Measurements from ENCODE around the gene PEX1. TPM values are rescaled to one million over a fixed set of nuclear protein-coding genes. Genes with fewer than 3 reads are reported as not detected.

Gene PEX1
- total RNA-seq = 16.2 and 17.0 TPM in 2 replicates
- long read RNA-seq, full-length matches to known transcripts = 1 of 25 reads
- long read RNA-seq, partial matches to known transcripts = 20 of 25 reads
- long read RNA-seq, other reads (novel, unspliced or antisense) = 4 of 25 reads

DNA sequence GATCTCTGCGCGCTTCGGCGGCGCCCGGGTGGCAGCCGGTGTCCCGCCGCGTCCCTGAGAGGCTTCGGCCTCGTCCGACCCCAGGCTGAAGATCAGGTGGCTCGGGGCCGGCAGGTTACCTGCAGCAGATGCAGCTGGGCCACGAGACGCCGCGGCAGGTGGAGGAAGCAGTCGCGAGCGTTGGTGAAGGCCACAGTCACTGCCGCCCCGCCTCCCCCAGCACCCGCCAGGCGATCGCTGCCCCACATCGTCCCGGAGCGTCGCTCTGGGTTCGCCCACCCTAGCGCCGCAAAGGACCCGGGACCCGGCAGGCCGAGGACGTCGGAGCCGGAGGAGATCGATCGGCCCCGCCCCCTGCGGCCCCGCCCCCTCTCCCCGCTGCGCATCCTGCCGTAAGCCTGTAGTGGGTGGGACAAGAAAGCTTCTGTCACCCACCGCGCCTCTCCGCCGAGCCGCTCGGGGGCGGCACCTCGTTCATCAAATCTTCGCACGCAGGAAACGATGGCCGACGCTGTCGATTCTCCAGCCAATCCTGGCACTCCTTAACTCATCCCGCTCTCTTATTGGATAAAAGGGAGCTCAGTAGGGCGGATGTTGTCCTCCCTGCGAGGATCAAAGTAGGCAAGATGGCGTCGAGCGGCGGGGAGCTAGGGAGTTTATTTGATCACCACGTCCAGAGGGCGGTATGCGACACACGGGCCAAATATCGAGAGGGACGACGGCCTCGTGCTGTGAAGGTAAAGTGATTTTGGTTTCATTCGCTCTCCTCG is at the start of gene PEX1, which contains the start of gene RBM48:
TSS of gene PEX1 (minus strand) at position 333 of the 770 bp plus-strand sequence. CDS start at position 248, 85 bp downstream.
TSS of gene RBM48 (plus strand) at position 608 of the 770 bp plus-strand sequence. CDS start at position 627, 19 bp downstream.
- Mint-ChIP-seq H3K4me3 (ENCODE audit: unreplicated experiment) (peak within 1 kb of the TSS; percentile 88), H3K27ac (ENCODE audit: unreplicated experiment) (peak within 1 kb of the TSS; percentile 97), H3K36me3 (ENCODE audit: unreplicated experiment) (peaks cover 21% of the 10 kb centered on the region), H3K9me3 (ENCODE audit: unreplicated experiment) (no peaks in the 10 kb centered on the region), H3K27me3 (ENCODE audit: unreplicated experiment) (no peaks in the 10 kb centered on the region), H3K4me1 (ENCODE audit: unreplicated experiment) (peaks cover 23% of the 10 kb centered on the region)
- TF ChIP-seq, protein P1, sequence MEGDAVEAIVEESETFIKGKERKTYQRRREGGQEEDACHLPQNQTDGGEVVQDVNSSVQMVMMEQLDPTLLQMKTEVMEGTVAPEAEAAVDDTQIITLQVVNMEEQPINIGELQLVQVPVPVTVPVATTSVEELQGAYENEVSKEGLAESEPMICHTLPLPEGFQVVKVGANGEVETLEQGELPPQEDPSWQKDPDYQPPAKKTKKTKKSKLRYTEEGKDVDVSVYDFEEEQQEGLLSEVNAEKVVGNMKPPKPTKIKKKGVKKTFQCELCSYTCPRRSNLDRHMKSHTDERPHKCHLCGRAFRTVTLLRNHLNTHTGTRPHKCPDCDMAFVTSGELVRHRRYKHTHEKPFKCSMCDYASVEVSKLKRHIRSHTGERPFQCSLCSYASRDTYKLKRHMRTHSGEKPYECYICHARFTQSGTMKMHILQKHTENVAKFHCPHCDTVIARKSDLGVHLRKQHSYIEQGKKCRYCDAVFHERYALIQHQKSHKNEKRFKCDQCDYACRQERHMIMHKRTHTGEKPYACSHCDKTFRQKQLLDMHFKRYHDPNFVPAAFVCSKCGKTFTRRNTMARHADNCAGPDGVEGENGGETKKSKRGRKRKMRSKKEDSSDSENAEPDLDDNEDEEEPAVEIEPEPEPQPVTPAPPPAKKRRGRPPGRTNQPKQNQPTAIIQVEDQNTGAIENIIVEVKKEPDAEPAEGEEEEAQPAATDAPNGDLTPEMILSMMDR (IDR thresholded peaks at IDR 0.05) = peak; percentile 52
- peak; percentile 99 for DNase-seq (ENCODE audit: extremely low spot score, unreplicated experiment)

DNA sequence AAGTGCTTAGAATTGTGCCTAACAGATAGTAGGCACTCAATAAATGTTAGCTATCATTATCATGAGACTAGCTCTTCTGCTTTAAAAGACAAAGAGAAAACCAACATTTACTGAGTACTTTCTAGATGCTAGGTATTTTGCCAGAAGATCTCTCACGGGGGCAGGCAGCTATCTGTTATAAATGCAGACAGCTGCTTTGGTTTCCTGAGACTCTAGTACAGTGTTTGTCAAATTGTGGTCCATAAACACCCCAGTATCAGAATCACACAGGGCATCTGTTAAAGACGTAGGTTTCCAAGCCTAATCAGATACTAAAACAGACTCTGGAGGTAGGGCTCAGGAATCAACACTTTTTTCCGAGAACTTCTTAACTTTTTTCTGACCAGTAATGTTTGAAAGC is 48.0 kb upstream of the PEX1 start:
- H3K27ac Mint-ChIP-seq (ENCODE audit: unreplicated experiment) = no peak overlapping the region
- TF ChIP-seq, protein P1 (IDR thresholded peaks at IDR 0.05) = no peak
- H3K27me3 Mint-ChIP-seq (ENCODE audit: unreplicated experiment) = no peaks in the 10 kb centered on the region
- no peaks in the 10 kb centered on the region for H3K4me1 Mint-ChIP-seq (ENCODE audit: unreplicated experiment)
- H3K9me3 Mint-ChIP-seq (ENCODE audit: unreplicated experiment) = no peaks in the 10 kb centered on the region
- H3K4me3 Mint-ChIP-seq (ENCODE audit: unreplicated experiment) = no peak overlapping the region
- DNase-seq (ENCODE audit: extremely low spot score, unreplicated experiment) = no peak
- H3K36me3 Mint-ChIP-seq (ENCODE audit: unreplicated experiment) = peaks cover 44% of the 10 kb centered on the region

DNA sequence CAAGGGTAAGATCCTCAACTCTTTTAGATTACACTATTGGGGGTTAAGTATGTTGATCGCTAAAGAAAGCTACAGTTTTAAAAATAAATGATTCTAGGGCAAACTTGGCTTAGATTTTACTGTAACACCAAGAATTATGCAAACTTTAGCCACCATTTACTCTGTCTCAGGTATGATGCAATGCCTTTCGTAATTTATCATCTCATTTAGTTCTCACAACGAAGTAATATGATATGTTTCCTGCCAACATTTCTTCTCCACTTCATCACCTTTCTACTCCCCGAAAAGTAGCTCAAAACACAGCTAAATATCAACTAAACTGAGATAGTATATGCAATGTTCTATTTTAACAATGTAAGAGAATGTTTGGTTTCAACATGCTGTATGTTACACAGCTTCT is 40.8 kb upstream of the PEX1 start:
- H3K36me3 Mint-ChIP-seq (ENCODE audit: unreplicated experiment) = peaks cover 38% of the 10 kb centered on the region
- H3K4me1 Mint-ChIP-seq (ENCODE audit: unreplicated experiment) = no peaks in the 10 kb centered on the region
- DNase-seq (ENCODE audit: extremely low spot score, unreplicated experiment) = no peak
- no peak overlapping the region for H3K4me3 Mint-ChIP-seq (ENCODE audit: unreplicated experiment)
- H3K27ac Mint-ChIP-seq (ENCODE audit: unreplicated experiment) = no peak overlapping the region
- TF ChIP-seq, protein P1 (IDR thresholded peaks at IDR 0.05) = no peak
- H3K27me3 Mint-ChIP-seq (ENCODE audit: unreplicated experiment) = no peaks in the 10 kb centered on the region
- no peaks in the 10 kb centered on the region for H3K9me3 Mint-ChIP-seq (ENCODE audit: unreplicated experiment)

DNA sequence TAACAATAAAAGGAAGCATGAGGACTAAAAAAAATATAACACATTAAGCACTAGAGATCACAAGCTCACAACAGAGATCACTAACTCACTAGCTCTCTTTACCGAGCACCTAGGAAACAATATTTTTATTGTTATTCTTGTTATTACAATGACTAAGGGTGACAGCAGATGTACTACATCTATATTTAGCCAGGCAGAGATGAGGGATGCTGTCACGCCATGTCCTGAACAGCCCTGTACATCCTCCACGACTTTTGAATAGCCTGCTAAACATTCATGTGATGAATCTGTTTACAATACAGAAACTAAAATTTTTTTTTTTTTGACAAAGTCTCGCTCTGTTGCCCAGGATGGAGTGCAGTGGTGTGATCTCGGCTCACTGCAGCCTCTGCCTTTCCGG is 39.1 kb upstream of the PEX1 start:
- TF ChIP-seq, protein P1 (IDR thresholded peaks at IDR 0.05) = no peak
- DNase-seq (ENCODE audit: extremely low spot score, unreplicated experiment) = no peak
- Mint-ChIP-seq H3K4me3 (ENCODE audit: unreplicated experiment) (no peak overlapping the region), H3K27me3 (ENCODE audit: unreplicated experiment) (no peaks in the 10 kb centered on the region), H3K36me3 (ENCODE audit: unreplicated experiment) (peaks cover 41% of the 10 kb centered on the region), H3K27ac (ENCODE audit: unreplicated experiment) (no peak overlapping the region), H3K4me1 (ENCODE audit: unreplicated experiment) (no peaks in the 10 kb centered on the region), H3K9me3 (ENCODE audit: unreplicated experiment) (no peaks in the 10 kb centered on the region)

DNA sequence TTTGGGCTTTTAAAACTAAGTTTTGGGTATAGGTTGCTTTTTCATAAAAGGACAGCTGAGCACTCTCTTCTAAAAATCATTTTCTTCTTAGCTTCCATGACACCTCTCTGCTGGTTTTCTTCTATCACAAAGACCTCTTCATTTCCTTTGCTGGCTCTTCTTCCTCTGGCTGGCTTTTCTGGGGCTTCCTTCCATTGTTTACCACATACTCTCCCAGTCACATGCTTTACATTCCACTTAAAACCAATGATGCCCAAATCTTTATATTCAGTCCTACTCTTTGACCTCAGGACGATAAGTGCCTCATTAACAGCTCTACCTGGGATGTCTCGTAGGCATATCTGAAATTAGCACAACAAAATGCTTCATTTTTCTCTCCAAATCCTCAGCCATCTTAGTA is 35.0 kb upstream of the PEX1 start:
- no peak overlapping the region for H3K27ac Mint-ChIP-seq (ENCODE audit: unreplicated experiment)
- no peak for DNase-seq (ENCODE audit: extremely low spot score, unreplicated experiment)
- TF ChIP-seq, protein P1 (IDR thresholded peaks at IDR 0.05) = no peak
- H3K9me3 Mint-ChIP-seq (ENCODE audit: unreplicated experiment) = no peaks in the 10 kb centered on the region
- H3K4me1 Mint-ChIP-seq (ENCODE audit: unreplicated experiment) = no peaks in the 10 kb centered on the region
- H3K4me3 Mint-ChIP-seq (ENCODE audit: unreplicated experiment) = no peak overlapping the region
- peaks cover 41% of the 10 kb centered on the region for H3K36me3 Mint-ChIP-seq (ENCODE audit: unreplicated experiment)
- H3K27me3 Mint-ChIP-seq (ENCODE audit: unreplicated experiment) = no peaks in the 10 kb centered on the region
